GM12878 (cell line): ENCODE data around the gene CCDC80. TPM values are rescaled to one million over a fixed set of nuclear protein-coding genes. Genes with fewer than 3 reads are reported as not detected.

Experiments used
- ATAC-seq: fragments of 200-7000 bp; cut with Tn5 transposase; 3 replicates; pipeline ENCODE4 v1.9.1; 2020; ENCODE audit warnings: mild to moderate bottlenecking, moderate library complexity
- BruUV-seq: library from RNA; stranded (reverse); fragments of 400-500 nt; replicated peaks from 2 replicates; lab custom pipeline; 2021; lab: Mats Ljungman, UMichigan
- CTCF ChIA-PET: fragments of 300-600 bp; sonication (Branson Sonifier 250); formaldehyde crosslinking; extraction: SDS; loops from one replicate; lab custom pipeline; 2021; ENCODE audit warnings: inconsistent platforms; lab: Yijun Ruan, JAX
- POLR2A ChIA-PET: fragments of 350-600 bp; formaldehyde crosslinking; extraction: SDS; loops from one replicate; lab custom pipeline; 2021; ENCODE audit warnings: inconsistent platforms; lab: Charles Lee
- RAD21 ChIA-PET: fragments of 300-600 bp; sonication (Branson Sonifier 250); formaldehyde crosslinking; loops from one replicate; lab custom pipeline; 2023; ENCODE audit warnings: antibody characterized with exemption; ENCODE audit not compliant: unreplicated experiment; lab: Charles Lee
- SMC1A ChIA-PET: fragments of 300-600 bp; sonication (Branson Sonifier 250); formaldehyde crosslinking; loops from one replicate; lab custom pipeline; 2023; ENCODE audit not compliant: unreplicated experiment, uncharacterized antibody; lab: Charles Lee
- DNase-seq: peaks from one replicate; pipeline ENCODE4 v3.0.0-alpha.2; 2011; ENCODE audit warnings: low read depth, low spot score
- FAIRE-seq: peaks from 3 replicates; lab custom pipeline; 2011; peaks lifted over from hg19 to GRCh38; lab: Jason Lieb, UNC
- H2AFZ ChIP-seq: 2 replicates; pipeline ENCODE4 v1.6.0; 2011; ENCODE audit warnings: low read depth, low read length, control low read depth; ENCODE audit not compliant: control insufficient read depth
- H3K27ac ChIP-seq: 2 replicates; pipeline ENCODE4 v1.5.1; 2011; ENCODE audit warnings: control low read depth; ENCODE audit not compliant: control insufficient read depth, insufficient read depth
- H3K27me3 ChIP-seq, 2 experiments: replicated peaks in 1 of 2; 2 replicates each; pipeline versions ENCODE4 v1.6.0 to v1.6.1; 2011; ENCODE audit warnings: low read length in 1 of 2; ENCODE audit not compliant: control insufficient read depth in 2 of 2, insufficient read depth in 2 of 2
- H3K36me3 ChIP-seq, 2 experiments: 2 replicates each; pipeline ENCODE4 v1.5.1; 2011; ENCODE audit warnings: low read length in 1 of 2; ENCODE audit not compliant: control insufficient read depth in 2 of 2, insufficient read depth in 2 of 2
- H3K4me1 ChIP-seq: 2 replicates; pipeline ENCODE4 v1.6.1; 2011; ENCODE audit warnings: mild to moderate bottlenecking, low read length, moderate library complexity, mixed read lengths; ENCODE audit not compliant: control insufficient read depth, insufficient read depth
- H3K4me2 ChIP-seq: 2 replicates; pipeline ENCODE4 v1.6.0; 2011; ENCODE audit warnings: control low read depth; ENCODE audit not compliant: control insufficient read depth, insufficient read depth
- H3K4me3 ChIP-seq: fragments of 200-600 bp; sonication (generic); 2 replicates; pipeline ENCODE4 v1.5.1; 2016
- H3K79me2 ChIP-seq: 2 replicates; pipeline ENCODE4 v1.6.0; 2011; ENCODE audit warnings: low read length; ENCODE audit not compliant: control insufficient read depth, insufficient read depth
- H3K9ac ChIP-seq: 2 replicates; pipeline ENCODE4 v1.8.0; 2011; ENCODE audit warnings: low read length, control low read depth, mixed read lengths; ENCODE audit not compliant: control insufficient read depth, insufficient read depth
- H3K9me3 ChIP-seq: replicated peaks from 3 replicates; pipeline ENCODE4 v1.5.1; 2011; ENCODE audit warnings: mild to moderate bottlenecking, low read length; ENCODE audit not compliant: control insufficient read depth, insufficient read depth
- H4K20me1 ChIP-seq: 2 replicates; pipeline ENCODE4 v1.6.0; 2011; ENCODE audit not compliant: control insufficient read depth, insufficient read depth
- CBX3 ChIP-seq: fragments of 200-600 bp; sonication (generic); IDR thresholded peaks from 2 replicates; pipeline ENCODE4 v1.6.1; 2016; ENCODE audit warnings: low read depth, borderline replicate concordance
- CBX5 ChIP-seq: sonication (generic); IDR thresholded peaks from 2 replicates; pipeline ENCODE4 v1.6.1; 2016; ENCODE audit warnings: low read depth, moderate library complexity, mild to moderate bottlenecking, inconsistent platforms
- DPF2 ChIP-seq: fragments of 450-650 bp; IDR thresholded peaks from 2 replicates; pipeline ENCODE4 v1.6.1; 2017; ENCODE audit warnings: mild to moderate bottlenecking
- PML ChIP-seq: IDR thresholded peaks from 2 replicates; pipeline ENCODE4 v1.6.1; 2012; ENCODE audit warnings: low read length, inconsistent platforms
- PRDM15 ChIP-seq: fragments of 450-650 bp; formaldehyde crosslinking; IDR thresholded peaks from 2 replicates; pipeline ENCODE4 v1.4.0; 2020; ENCODE audit warnings: mild to moderate bottlenecking, moderate library complexity
- TARDBP ChIP-seq: IDR thresholded peaks from 2 replicates; pipeline ENCODE4 v1.6.1; 2016; ENCODE audit warnings: borderline replicate concordance
- WRNIP1 ChIP-seq: IDR thresholded peaks from 2 replicates; pipeline ENCODE4 v1.6.1; 2011; ENCODE audit warnings: low read depth, low read length, improper control_type of control experiment, borderline replicate concordance
- WGBS: methylation state at CpG from one replicate; pipeline ENCODE4 v1.1.6; 2016; ENCODE audit warnings: low lambda C conversion rate; ENCODE audit not compliant: insufficient replicate concordance, insufficient coverage; ENCODE audit errors: missing lambda C conversion rate; 5-methylcytosine and 5-hydroxymethylcytosine counted together
- in situ Hi-C: fragments of 300-500 bp; cut with MboI; formaldehyde crosslinking; loops from 9 replicates; pipeline ENCODE4 v1.14.3; 2018; ENCODE audit warnings: mixed read lengths
- intact Hi-C: fragments of 100-400 bp; cut with micrococcal nuclease; formaldehyde crosslinking; loops from one replicate; pipeline ENCODE4 v1.14.2; 2022; ENCODE audit not compliant: unreplicated experiment
- polyA plus RNA-seq, 11 experiments: library from polyadenylated mRNA; depleted of rRNA in 4 of 11; unstranded in 6 of 11; stranded (reverse) in 5 of 11; fragments of >200 nt; fragmentation: Nextera tagmentation in 4 of 11; fragmentation: Illumina TruSeq in 1 of 11; extraction: Ambion mirVana in 4 of 11; extraction: Trizol in 1 of 11; gene quantifications; 1 replicate in 1 of 11; 2 replicates in 10 of 11; pipeline versions ENCODE4 v1.2.1 to v1.2.3, GENCODE V29; 2011 to 2016; ENCODE audit warnings: inconsistent platforms in 2 of 11, missing spikeins in 2 of 11, low read depth in 1 of 11
- total RNA-seq, 4 experiments: library from RNA; depleted of rRNA in 3 of 4; stranded (reverse); fragments of >200 nt in 3 of 4; fragmentation: Illumina TruSeq in 1 of 4; extraction: Trizol in 1 of 4; gene quantifications; 2 replicates each; pipeline versions ENCODE4 v1.2.1 to v1.2.3, GENCODE V29; 2013 to 2021
- TF ChIP-seq, protein P1 (sequence below): IDR thresholded peaks from 2 replicates; pipeline ENCODE4 v1.6.1; 2012; ENCODE audit warnings: improper control_type of control experiment, low read depth, low read length; ENCODE audit not compliant: insufficient replicate concordance
- TF ChIP-seq, protein P2 (sequence below): IDR thresholded peaks from 2 replicates; pipeline ENCODE4 v1.6.1; 2011; ENCODE audit warnings: low read depth, low read length, improper control_type of control experiment, borderline replicate concordance

Gene CCDC80
- total and polyA plus RNA-seq, 10 of the 15 experiments (the other 5 are each of a cell fraction or from before 2014, with no cell fraction given), result 0.01 to 0.59 (median 0.21) TPM; not detected in 5

GRCh38 chr3:112653209-112653871 lies 12.4 kb upstream of the CCDC80 start (continued):
- TF ChIP-seq, protein P1, sequence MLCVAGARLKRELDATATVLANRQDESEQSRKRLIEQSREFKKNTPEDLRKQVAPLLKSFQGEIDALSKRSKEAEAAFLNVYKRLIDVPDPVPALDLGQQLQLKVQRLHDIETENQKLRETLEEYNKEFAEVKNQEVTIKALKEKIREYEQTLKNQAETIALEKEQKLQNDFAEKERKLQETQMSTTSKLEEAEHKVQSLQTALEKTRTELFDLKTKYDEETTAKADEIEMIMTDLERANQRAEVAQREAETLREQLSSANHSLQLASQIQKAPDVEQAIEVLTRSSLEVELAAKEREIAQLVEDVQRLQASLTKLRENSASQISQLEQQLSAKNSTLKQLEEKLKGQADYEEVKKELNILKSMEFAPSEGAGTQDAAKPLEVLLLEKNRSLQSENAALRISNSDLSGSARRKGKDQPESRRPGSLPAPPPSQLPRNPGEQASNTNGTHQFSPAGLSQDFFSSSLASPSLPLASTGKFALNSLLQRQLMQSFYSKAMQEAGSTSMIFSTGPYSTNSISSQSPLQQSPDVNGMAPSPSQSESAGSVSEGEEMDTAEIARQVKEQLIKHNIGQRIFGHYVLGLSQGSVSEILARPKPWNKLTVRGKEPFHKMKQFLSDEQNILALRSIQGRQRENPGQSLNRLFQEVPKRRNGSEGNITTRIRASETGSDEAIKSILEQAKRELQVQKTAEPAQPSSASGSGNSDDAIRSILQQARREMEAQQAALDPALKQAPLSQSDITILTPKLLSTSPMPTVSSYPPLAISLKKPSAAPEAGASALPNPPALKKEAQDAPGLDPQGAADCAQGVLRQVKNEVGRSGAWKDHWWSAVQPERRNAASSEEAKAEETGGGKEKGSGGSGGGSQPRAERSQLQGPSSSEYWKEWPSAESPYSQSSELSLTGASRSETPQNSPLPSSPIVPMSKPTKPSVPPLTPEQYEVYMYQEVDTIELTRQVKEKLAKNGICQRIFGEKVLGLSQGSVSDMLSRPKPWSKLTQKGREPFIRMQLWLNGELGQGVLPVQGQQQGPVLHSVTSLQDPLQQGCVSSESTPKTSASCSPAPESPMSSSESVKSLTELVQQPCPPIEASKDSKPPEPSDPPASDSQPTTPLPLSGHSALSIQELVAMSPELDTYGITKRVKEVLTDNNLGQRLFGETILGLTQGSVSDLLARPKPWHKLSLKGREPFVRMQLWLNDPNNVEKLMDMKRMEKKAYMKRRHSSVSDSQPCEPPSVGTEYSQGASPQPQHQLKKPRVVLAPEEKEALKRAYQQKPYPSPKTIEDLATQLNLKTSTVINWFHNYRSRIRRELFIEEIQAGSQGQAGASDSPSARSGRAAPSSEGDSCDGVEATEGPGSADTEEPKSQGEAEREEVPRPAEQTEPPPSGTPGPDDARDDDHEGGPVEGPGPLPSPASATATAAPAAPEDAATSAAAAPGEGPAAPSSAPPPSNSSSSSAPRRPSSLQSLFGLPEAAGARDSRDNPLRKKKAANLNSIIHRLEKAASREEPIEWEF, result no peak
- TF ChIP-seq, protein P2, sequence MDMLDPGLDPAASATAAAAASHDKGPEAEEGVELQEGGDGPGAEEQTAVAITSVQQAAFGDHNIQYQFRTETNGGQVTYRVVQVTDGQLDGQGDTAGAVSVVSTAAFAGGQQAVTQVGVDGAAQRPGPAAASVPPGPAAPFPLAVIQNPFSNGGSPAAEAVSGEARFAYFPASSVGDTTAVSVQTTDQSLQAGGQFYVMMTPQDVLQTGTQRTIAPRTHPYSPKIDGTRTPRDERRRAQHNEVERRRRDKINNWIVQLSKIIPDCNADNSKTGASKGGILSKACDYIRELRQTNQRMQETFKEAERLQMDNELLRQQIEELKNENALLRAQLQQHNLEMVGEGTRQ, result no peak
- TF ChIP-seq WRNIP1, result no peak

DNA sequence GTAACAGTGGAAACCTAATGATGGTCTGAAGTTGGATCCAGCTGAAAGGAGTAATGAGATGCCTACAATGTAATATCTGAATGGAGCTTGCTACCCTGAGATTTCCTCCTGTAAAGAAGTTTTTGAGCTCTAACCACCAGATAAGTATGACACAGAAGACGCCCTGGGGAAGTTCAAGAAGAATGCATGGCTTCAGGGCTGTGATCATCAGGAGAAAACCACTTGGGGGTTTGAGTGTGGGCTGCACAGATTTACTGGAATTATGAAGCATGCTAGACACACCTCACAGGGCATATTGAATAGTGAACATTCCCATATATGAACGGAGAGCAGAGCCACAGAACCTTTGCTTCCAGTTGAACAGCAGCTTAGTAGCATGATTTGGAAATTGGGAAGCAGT lies 10.6 kb upstream of the CCDC80 start:
- intact Hi-C loops (no loop called here), in situ Hi-C loops (no loop called here)
- ChIA-PET POLR2A (interaction anchor here (0.7 kb wide), 1 partner anchor 49 kb away, joined by 3 read pairs; no protein-coding TSS in a partner anchor), CTCF (interaction anchor here (0.9 to 5.6 kb wide), 4 partner anchors 10 to 637 kb away, joined by 3 to 28 read pairs (median 6); partner anchors contain the start of gene CCDC80), RAD21 (interaction anchor here (1.2 kb wide), 1 partner anchor 10 kb away, joined by 3 read pairs; no protein-coding TSS in a partner anchor), SMC1A (interaction anchor here (1.5 kb wide), 1 partner anchor 162 kb away, joined by 4 read pairs; no protein-coding TSS in a partner anchor)
- no peak overlapping the region for H3K27ac ChIP-seq
- H3K79me2 ChIP-seq, result no peaks in the 10 kb centered on the region
- H2AFZ ChIP-seq, result no peak overlapping the region
- TF ChIP-seq DPF2, result no peak
- TF ChIP-seq PML, result no peak
- no peak for TF ChIP-seq TARDBP
- no peak for TF ChIP-seq CBX3
- no peak for TF ChIP-seq PRDM15 (CRISPR knock-in tag)
- no peak for TF ChIP-seq CBX5
- no peaks in the 10 kb centered on the region for H3K36me3 ChIP-seq
- H3K4me3 ChIP-seq, result no peak overlapping the region
- no peak overlapping the region for H3K9ac ChIP-seq
- no peaks in the 10 kb centered on the region for H3K4me1 ChIP-seq
- BruUV-seq, result no TSS peak
- peaks cover 0 to 4% of the 10 kb centered on the region in 2 experiments; a peak in 2 of 4 replicates for H3K27me3 ChIP-seq
- H3K4me2 ChIP-seq, result no peak overlapping the region
- ATAC-seq (no peak), DNase-seq (no peak), FAIRE-seq (no peak)
- no peaks in the 10 kb centered on the region for H3K9me3 ChIP-seq
- WGBS, result 19% methylated on average over 2 of the region's 2 CpGs
- no peaks in the 10 kb centered on the region for H4K20me1 ChIP-seq
